HL-60 (cell line): Measurements from ENCODE around the gene DAB2.

Experiments
- REST ChIP-seq: IDR thresholded peaks from 2 replicates; pipeline ENCODE4 v1.6.1; 2012; ENCODE audit warnings: low read depth; ENCODE audit not compliant: insufficient replicate concordance
- TF ChIP-seq, protein P1 (sequence below): IDR thresholded peaks from one replicate; pipeline ENCODE4 v1.5.1; 2011; ENCODE audit warnings: low read length, control low read depth, inconsistent platforms; ENCODE audit not compliant: insufficient read depth

DNA sequence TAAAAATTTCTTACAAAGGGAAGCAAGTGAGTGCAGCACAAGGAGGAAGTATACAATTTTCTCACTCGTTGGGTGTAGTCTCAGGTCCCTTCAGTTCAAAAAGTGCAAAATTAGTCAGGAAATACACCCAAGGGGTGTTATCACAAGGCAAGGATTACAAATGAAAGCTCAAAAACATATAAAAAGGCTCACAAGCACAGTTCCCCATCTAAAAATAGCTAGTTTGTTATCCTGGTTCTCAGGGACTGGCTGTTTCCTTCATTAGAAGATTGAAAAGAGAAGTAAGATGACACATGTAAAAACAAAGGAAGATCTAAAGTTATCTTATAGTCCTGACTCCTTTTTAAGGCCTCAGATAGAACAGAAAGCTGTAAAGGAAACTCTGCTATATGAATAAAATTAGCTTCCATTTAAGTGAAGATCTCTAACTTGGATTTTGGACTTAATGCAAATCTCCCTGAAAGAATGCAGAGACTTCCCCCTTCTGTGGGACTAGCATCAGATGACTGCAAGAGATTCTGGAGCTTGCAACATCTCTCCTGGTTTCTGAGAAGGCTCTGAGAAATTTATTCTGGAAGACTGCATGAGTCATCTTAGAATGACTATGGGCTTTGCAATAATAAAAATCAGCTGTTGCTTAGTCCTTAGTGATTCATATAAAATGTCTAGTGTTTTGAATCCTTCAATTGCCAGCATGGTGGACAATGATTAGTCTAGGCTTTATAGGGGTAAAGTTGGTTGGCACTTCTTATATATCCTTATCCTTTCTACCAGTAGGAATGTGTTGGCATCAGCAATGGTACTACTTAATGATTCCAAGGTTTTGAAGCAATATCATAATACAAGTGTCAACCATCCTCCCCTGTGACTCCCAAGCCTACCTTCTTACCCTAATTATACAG, 25.4 kb downstream of the DAB2 start:
- no peak for TF ChIP-seq REST
- TF ChIP-seq, protein P1, sequence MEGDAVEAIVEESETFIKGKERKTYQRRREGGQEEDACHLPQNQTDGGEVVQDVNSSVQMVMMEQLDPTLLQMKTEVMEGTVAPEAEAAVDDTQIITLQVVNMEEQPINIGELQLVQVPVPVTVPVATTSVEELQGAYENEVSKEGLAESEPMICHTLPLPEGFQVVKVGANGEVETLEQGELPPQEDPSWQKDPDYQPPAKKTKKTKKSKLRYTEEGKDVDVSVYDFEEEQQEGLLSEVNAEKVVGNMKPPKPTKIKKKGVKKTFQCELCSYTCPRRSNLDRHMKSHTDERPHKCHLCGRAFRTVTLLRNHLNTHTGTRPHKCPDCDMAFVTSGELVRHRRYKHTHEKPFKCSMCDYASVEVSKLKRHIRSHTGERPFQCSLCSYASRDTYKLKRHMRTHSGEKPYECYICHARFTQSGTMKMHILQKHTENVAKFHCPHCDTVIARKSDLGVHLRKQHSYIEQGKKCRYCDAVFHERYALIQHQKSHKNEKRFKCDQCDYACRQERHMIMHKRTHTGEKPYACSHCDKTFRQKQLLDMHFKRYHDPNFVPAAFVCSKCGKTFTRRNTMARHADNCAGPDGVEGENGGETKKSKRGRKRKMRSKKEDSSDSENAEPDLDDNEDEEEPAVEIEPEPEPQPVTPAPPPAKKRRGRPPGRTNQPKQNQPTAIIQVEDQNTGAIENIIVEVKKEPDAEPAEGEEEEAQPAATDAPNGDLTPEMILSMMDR = no peak
